Prostate gland (tissue), 2 donors: ENCODE data around the gene PID1. TPM values are rescaled to one million over a fixed set of nuclear protein-coding genes. Genes with fewer than 3 reads are reported as not detected.
"Not testable (repeated sequence)": the region's sequence is repeated elsewhere in the genome, so short reads cannot be mapped to it uniquely, and the experiment has no call there.

Source experiments
- DNase-seq: peaks from one replicate; pipeline ENCODE4 v3.0.0-alpha.2; 2019; ENCODE audit warnings: low spot score
- H3K27ac ChIP-seq, 2 donors: fragments of 200-600 bp; sonication (generic); 2 replicates each; pipeline ENCODE4 v1.5.1; 2017 to 2019
- H3K27me3 ChIP-seq: fragments of 200-600 bp; sonication (generic); replicated peaks from 2 replicates; pipeline ENCODE4 v1.5.1; 2019; ENCODE audit not compliant: insufficient read depth
- H3K36me3 ChIP-seq, 2 donors: fragments of 200-600 bp; sonication (generic); 1 replicate in 1 of 2; 2 replicates in 1 of 2; pipeline versions ENCODE4 v1.5.1 to v1.8.1; 2017 to 2019
- H3K4me1 ChIP-seq: fragments of 200-600 bp; sonication (generic); replicated peaks from 2 replicates; pipeline ENCODE4 v1.5.1; 2019
- H3K4me3 ChIP-seq, 2 donors: fragments of 200-600 bp; sonication (generic); 2 replicates each; pipeline ENCODE4 v1.5.1; 2017 to 2019
- H3K9me3 ChIP-seq: fragments of 200-600 bp; sonication (generic); 2 replicates; pipeline ENCODE4 v1.5.1; 2017
- CTCF ChIP-seq, 4 experiments: fragments of 200-600 bp in 2 of 4; fragments of 450-650 bp in 2 of 4; sonication (generic) in 2 of 4; IDR thresholded peaks; 1 replicate in 3 of 4; 2 replicates in 1 of 4; pipeline ENCODE4 v1.5.1; 2016 to 2019; ENCODE audit warnings: antibody characterized with exemption in 4 of 4, mild to moderate bottlenecking in 2 of 4, moderate library complexity in 2 of 4
- POLR2A ChIP-seq: fragments of 450-650 bp; IDR thresholded peaks from one replicate; pipeline ENCODE4 v1.6.1; 2016; ENCODE audit warnings: antibody characterized with exemption, mild to moderate bottlenecking
- POLR2AphosphoS5 ChIP-seq: sonication (generic); formaldehyde crosslinking; IDR thresholded peaks from one replicate; pipeline ENCODE4 v1.6.1; 2017; ENCODE audit warnings: antibody characterized with exemption
- WGBS: methylation state at CpG from one replicate; pipeline ENCODE4 v1.1.5; 2018; 5-methylcytosine and 5-hydroxymethylcytosine counted together
- intact Hi-C: fragments of 100-400 bp; cut with DNase I; formaldehyde crosslinking; loops from one replicate; pipeline ENCODE4 v1.14.2; 2022
- total RNA-seq, 2 donors: library from RNA; depleted of rRNA; stranded (reverse); fragments of >200 nt; gene quantifications; one replicate each; pipeline ENCODE4 v1.1.0, GENCODE V29; 2016

PID1 gene
- total RNA-seq, 2 donors from 2014 or later: 14.0 to 21.0 TPM

- intact Hi-C loops: no loop called here
- no peaks in the 10 kb centered on the region for H3K36me3 ChIP-seq
- H3K4me1 ChIP-seq: no peaks in the 10 kb centered on the region
- DNase-seq: no peak
- 27% methylated on average over 1 of the region's 1 CpG for WGBS
- H3K27me3 ChIP-seq: no peaks in the 10 kb centered on the region
- H3K9me3 ChIP-seq: no peaks in the 10 kb centered on the region
- no peak overlapping the region for H3K4me3 ChIP-seq
- H3K27ac ChIP-seq: no peak overlapping the region
- TF ChIP-seq POLR2AphosphoS5 (no peak), POLR2A (no peak), CTCF (IDR thresholded peaks at IDR 0.05) (no peak)
Observed at GRCh38 chr2:229081411-229081810, 189.7 kb downstream of the PID1 start.

- Histone ChIP-seq H3K9me3 (no peaks in the 10 kb centered on the region), H3K4me3 (no peak overlapping the region), H3K4me1 (no peaks in the 10 kb centered on the region), H3K27ac (no peak overlapping the region), H3K36me3 (no peaks in the 10 kb centered on the region), H3K27me3 (no peaks in the 10 kb centered on the region)
- no peak for DNase-seq
- intact Hi-C loops: no loop called here
- 77% methylated on average over 1 of the region's 1 CpG for WGBS
- no peak for TF ChIP-seq POLR2AphosphoS5
- TF ChIP-seq POLR2A: no peak
- TF ChIP-seq CTCF (IDR thresholded peaks at IDR 0.05): no peak
Observed at GRCh38 chr2:229080172-229080571, 190.9 kb downstream of the PID1 start.

- 90% methylated on average over 2 of the region's 2 CpGs for WGBS
- H3K4me3 ChIP-seq, DNase-seq, H3K27ac ChIP-seq, H3K27me3 ChIP-seq, intact Hi-C loops, H3K4me1 ChIP-seq, H3K36me3 ChIP-seq, H3K9me3 ChIP-seq: not testable (repeated sequence)
Observed at GRCh38 chr2:229076886-229077285, 194.2 kb downstream of the PID1 start.

GRCh38 chr2:229073935-229074334, 197.2 kb downstream of the PID1 start:
- Histone ChIP-seq H3K4me1 (no peaks in the 10 kb centered on the region), H3K27me3 (no peaks in the 10 kb centered on the region), H3K27ac (no peak overlapping the region), H3K9me3 (no peaks in the 10 kb centered on the region), H3K4me3 (no peak overlapping the region), H3K36me3 (no peaks in the 10 kb centered on the region)
- intact Hi-C loops: no loop called here
- WGBS: 37% methylated on average over 2 of the region's 2 CpGs
- DNase-seq: no peak
- no peak for TF ChIP-seq CTCF (IDR thresholded peaks at IDR 0.05)
- no peak for TF ChIP-seq POLR2AphosphoS5
- no peak for TF ChIP-seq POLR2A

- H3K27ac ChIP-seq: no peak overlapping the region
- no peaks in the 10 kb centered on the region for H3K4me1 ChIP-seq
- no peaks in the 10 kb centered on the region for H3K36me3 ChIP-seq
- intact Hi-C loops: no loop called here
- TF ChIP-seq CTCF (IDR thresholded peaks at IDR 0.05): no peak
- 88% methylated on average over 5 of the region's 5 CpGs for WGBS
- no peaks in the 10 kb centered on the region for H3K27me3 ChIP-seq
- no peak overlapping the region for H3K4me3 ChIP-seq
- no peaks in the 10 kb centered on the region for H3K9me3 ChIP-seq
- DNase-seq: no peak
Observed at GRCh38 chr2:229071292-229071976, 199.7 kb downstream of the PID1 start.
